ENCODE measurements around the gene GBP2. TPM values are rescaled to one million over a fixed set of nuclear protein-coding genes. Genes with fewer than 3 reads are reported as not detected.
A peak's percentile ranks its signal among the peaks of the same experiment; 100 is the strongest.

GBP2 gene
- total and polyA plus RNA-seq, 9 of the 15 experiments (the other 6 are each of a cell fraction or from before 2014, with no cell fraction given) = 0.45 to 2.2 (median 0.69) TPM

GRCh38 chr1:89125240-89125912 is 538 bp downstream of the GBP2 start (continued):
- TF ChIP-seq SNIP1 (IDR thresholded peaks at IDR 0.05; ENCODE audit: low read depth) (no peak), CTBP1 (IDR thresholded peaks at IDR 0.05; ENCODE audit: borderline replicate concordance) (no peak), SMARCE1 (IDR thresholded peaks at IDR 0.05) (no peak), SUPT5H (IDR thresholded peaks at IDR 0.05) (no peak), ZC3H11A (IDR thresholded peaks at IDR 0.05; ENCODE audit: low read depth, low read length) (no peak), CBFA2T3 (IDR thresholded peaks at IDR 0.05) (peak; percentile 43; the same call in 1 of the 2 replicates), TBP (optimal IDR thresholded peaks at IDR 0.05; ENCODE audit: low read depth, low read length) (no peak), NR0B1 (IDR thresholded peaks at IDR 0.05; ENCODE audit: partially characterized antibody) (no peak), ESRRA (IDR thresholded peaks at IDR 0.05; ENCODE audit: borderline replicate concordance, low read depth) (no peak), ZNF444 (CRISPR knock-in tag; IDR thresholded peaks at IDR 0.05) (no peak), ZSCAN29 (IDR thresholded peaks at IDR 0.05) (no peak), GATA2 (CRISPR knock-in tag; IDR thresholded peaks at IDR 0.05) (no peak), TFAP4 (CRISPR knock-in tag; IDR thresholded peaks at IDR 0.05; ENCODE audit: borderline replicate concordance) (0 out of 2 replicates have a peak, but pooled peaks have one; percentile 17), KAT8 (IDR thresholded peaks at IDR 0.05; ENCODE audit: low read depth) (no peak), POLR2G (IDR thresholded peaks at IDR 0.05; ENCODE audit: low read depth, low read length) (no peak), JUNB (CRISPR knock-in tag; conservative IDR thresholded peaks at IDR 0.05) (no peak), HMGN3 (IDR thresholded peaks at IDR 0.05; ENCODE audit: borderline replicate concordance, extremely low read depth, insufficient read length, low read depth, low read length) (no peak), ARID1B (IDR thresholded peaks at IDR 0.05) (0 out of 2 replicates have a peak, but pooled peaks have one; percentile 44)

Measured in K562 (cell line).